ENCODE measurements around the gene KIF22.
"Not testable (repeated sequence)": the region's sequence is repeated elsewhere in the genome, so short reads cannot be mapped to it uniquely, and the experiment has no call there.

Gene KIF22

GRCh38 chr16:29790183-29790948 lies at the start of gene KIF22:
KIF22 (plus strand) TSS chr16:29790751; CDS start chr16:29790760, 9 bp downstream.
- peak; percentile 99 for DNase-seq

GRCh38 chr16:29742683-29743275 lies 47.8 kb upstream of the KIF22 start:
- no peak for DNase-seq

GRCh38 chr16:29743475-29743826 lies 47.1 kb upstream of the KIF22 start:
- no peak for DNase-seq

GRCh38 chr16:29743827-29744531 lies 46.6 kb upstream of the KIF22 start:
- DNase-seq, result no peak

GRCh38 chr16:29744541-29745101 lies 45.9 kb upstream of the KIF22 start:
- DNase-seq, result no peak

GRCh38 chr16:29745121-29745852 lies 45.3 kb upstream of the KIF22 start:
- no peak for DNase-seq

GRCh38 chr16:29745853-29746345 lies 44.7 kb upstream of the KIF22 start, which contains the start of gene C16orf54:
C16orf54 (minus strand) TSS chr16:29745990; CDS start chr16:29744951, 1,039 bp downstream.
- DNase-seq, result peak; percentile 12

GRCh38 chr16:29746518-29746917 lies 44.0 kb upstream of the KIF22 start:
- not testable (repeated sequence) for DNase-seq

- DNase-seq, result no peak
These were observed 42.4 kb upstream of the KIF22 start for GRCh38 chr16:29747947-29748759.

GRCh38 chr16:29748760-29749149 lies 41.8 kb upstream of the KIF22 start:
- DNase-seq, result not testable (repeated sequence)

GRCh38 chr16:29753516-29753915 lies 37.0 kb upstream of the KIF22 start:
- no peak for DNase-seq

GRCh38 chr16:29756654-29757053 lies 33.9 kb upstream of the KIF22 start:
- no peak for DNase-seq

GRCh38 chr16:29757086-29757485 lies 33.5 kb upstream of the KIF22 start:
- DNase-seq, result not testable (repeated sequence)

GRCh38 chr16:29757950-29758466 lies 32.5 kb upstream of the KIF22 start:
- no peak for DNase-seq

- DNase-seq, result no peak
These were observed 29.8 kb upstream of the KIF22 start for GRCh38 chr16:29760567-29761279.

- not testable (repeated sequence) for DNase-seq
These were observed 29.3 kb upstream of the KIF22 start for GRCh38 chr16:29761280-29761651.

- DNase-seq, result no peak
These were observed 28.7 kb upstream of the KIF22 start for GRCh38 chr16:29761882-29762281.

- DNase-seq, result no peak
These were observed 27.2 kb upstream of the KIF22 start for GRCh38 chr16:29763326-29763725.

GRCh38 chr16:29765167-29766032 lies 25.2 kb upstream of the KIF22 start:
- no peak for DNase-seq

- no peak for DNase-seq
These were observed 24.0 kb upstream of the KIF22 start for GRCh38 chr16:29766571-29766970.
